ENCODE measurements around the gene SPDYA. TPM values are rescaled to one million over a fixed set of nuclear protein-coding genes. Genes with fewer than 3 reads are reported as not detected.

The SPDYA gene
- total and polyA plus RNA-seq, 2 of the 13 experiments (the other 11 are each of a cell fraction or from before 2014, with no cell fraction given): 0.32 to 0.75 TPM

DNA sequence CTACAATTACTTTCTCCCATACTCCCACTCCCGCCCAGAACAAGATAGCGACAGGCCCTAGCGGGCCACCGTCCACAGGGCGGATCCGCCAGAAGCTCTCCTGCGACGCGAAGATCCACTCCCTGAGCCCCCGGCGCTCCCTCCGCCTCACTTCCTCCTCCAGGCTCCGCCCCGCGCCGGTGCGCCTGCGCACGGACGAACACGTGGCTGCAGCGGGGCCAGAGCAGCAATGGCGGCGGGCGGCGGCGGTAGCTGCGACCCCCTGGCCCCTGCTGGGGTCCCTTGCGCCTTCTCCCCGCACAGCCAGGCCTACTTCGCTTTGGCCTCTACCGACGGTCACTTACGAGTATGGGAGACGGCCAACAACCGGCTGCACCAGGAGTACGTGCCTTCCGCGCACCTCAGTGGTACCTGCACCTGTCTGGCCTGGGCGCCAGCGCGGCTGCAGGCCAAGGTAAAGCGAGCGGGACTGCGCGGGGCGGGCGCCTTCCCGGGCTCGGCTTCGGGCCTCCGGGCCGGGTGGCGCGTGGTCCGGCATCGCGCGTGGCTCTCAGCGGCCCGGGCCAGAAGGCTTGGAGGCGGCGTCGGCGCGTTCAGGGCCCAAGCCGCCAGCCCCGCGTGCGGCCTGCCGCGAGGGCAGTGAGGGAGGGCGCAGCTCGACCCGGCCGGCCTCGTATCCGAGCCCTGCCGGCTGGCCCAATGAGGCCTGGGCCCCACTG, 84.0 kb downstream of the SPDYA start, which contains the start of gene WDR43 (continued):
- TF ChIP-seq ZBTB37 (CRISPR knock-in tag; IDR thresholded peaks at IDR 0.05) (no peak), SMAD9 (CRISPR knock-in tag; IDR thresholded peaks at IDR 0.05) (no peak), TGIF2 (CRISPR knock-in tag; IDR thresholded peaks at IDR 0.05) (peak; percentile 66; the same call in 1 of the 2 replicates), ZMYM4 (CRISPR knock-in tag; IDR thresholded peaks at IDR 0.05) (peak; percentile 96), SSRP1 (CRISPR knock-in tag; IDR thresholded peaks at IDR 0.05) (no peak), RFX1 (IDR thresholded peaks at IDR 0.05) (no peak), ZNF776 (CRISPR knock-in tag; IDR thresholded peaks at IDR 0.05) (peak; percentile 19), ZNF619 (CRISPR knock-in tag; IDR thresholded peaks at IDR 0.05) (peak; percentile 79; the same call in 1 of the 2 replicates), KDM5A (IDR thresholded peaks at IDR 0.05; ENCODE audit: borderline replicate concordance, low read length) (peak; percentile 81), ZBTB20 (CRISPR knock-in tag; IDR thresholded peaks at IDR 0.05; ENCODE audit: borderline replicate concordance, low read depth) (peak; percentile 52; the same call in 1 of the 2 replicates), SKI (IDR thresholded peaks at IDR 0.05; ENCODE audit: partially characterized antibody) (peak; percentile 40), SP1 (IDR thresholded peaks at IDR 0.05) (no peak), SP1 (CRISPR knock-in tag; IDR thresholded peaks at IDR 0.05) (peak; percentile 96), CEBPG (CRISPR knock-in tag; IDR thresholded peaks at IDR 0.05) (peak; percentile 20; the same call in 1 of the 2 replicates), ATF2 (CRISPR knock-in tag; IDR thresholded peaks at IDR 0.05) (peak; percentile 54; the same call in 1 of the 2 replicates), ARNT2 (CRISPR knock-in tag; IDR thresholded peaks at IDR 0.05; ENCODE audit: low read depth) (peak; percentile 89), SRF (IDR thresholded peaks at IDR 0.05; ENCODE audit: low read depth, low read length) (no peak), ZFP36 (IDR thresholded peaks at IDR 0.05; ENCODE audit: borderline replicate concordance, low read depth, low read length, partially characterized antibody) (no peak), TCF7L2 (IDR thresholded peaks at IDR 0.05; ENCODE audit: low read depth, low read length) (no peak), DNMT3B (CRISPR knock-in tag; conservative IDR thresholded peaks at IDR 0.05) (0 out of 2 replicates have a peak, but pooled peaks have one; percentile 35), IKZF4 (CRISPR knock-in tag; IDR thresholded peaks at IDR 0.05; ENCODE audit: borderline replicate concordance, low read depth, not compliant biosample characterization) (peak; percentile 82), FOXK2 (IDR thresholded peaks at IDR 0.05) (no peak)
- TF ChIP-seq, protein P1, sequence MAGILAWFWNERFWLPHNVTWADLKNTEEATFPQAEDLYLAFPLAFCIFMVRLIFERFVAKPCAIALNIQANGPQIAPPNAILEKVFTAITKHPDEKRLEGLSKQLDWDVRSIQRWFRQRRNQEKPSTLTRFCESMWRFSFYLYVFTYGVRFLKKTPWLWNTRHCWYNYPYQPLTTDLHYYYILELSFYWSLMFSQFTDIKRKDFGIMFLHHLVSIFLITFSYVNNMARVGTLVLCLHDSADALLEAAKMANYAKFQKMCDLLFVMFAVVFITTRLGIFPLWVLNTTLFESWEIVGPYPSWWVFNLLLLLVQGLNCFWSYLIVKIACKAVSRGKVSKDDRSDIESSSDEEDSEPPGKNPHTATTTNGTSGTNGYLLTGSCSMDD (CRISPR knock-in tag; IDR thresholded peaks at IDR 0.05): no peak
- TF ChIP-seq, protein P2, sequence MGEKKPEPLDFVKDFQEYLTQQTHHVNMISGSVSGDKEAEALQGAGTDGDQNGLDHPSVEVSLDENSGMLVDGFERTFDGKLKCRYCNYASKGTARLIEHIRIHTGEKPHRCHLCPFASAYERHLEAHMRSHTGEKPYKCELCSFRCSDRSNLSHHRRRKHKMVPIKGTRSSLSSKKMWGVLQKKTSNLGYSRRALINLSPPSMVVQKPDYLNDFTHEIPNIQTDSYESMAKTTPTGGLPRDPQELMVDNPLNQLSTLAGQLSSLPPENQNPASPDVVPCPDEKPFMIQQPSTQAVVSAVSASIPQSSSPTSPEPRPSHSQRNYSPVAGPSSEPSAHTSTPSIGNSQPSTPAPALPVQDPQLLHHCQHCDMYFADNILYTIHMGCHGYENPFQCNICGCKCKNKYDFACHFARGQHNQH (CRISPR knock-in tag; IDR thresholded peaks at IDR 0.05): peak; percentile 88

Measured in HepG2 (cell line).